Measurements from ENCODE around the gene GSG1L. TPM values are rescaled to one million over a fixed set of nuclear protein-coding genes. Genes with fewer than 3 reads are reported as not detected.

Gene GSG1L
- polyA plus RNA-seq, 1 donor (not counting 4 experiments of a cell fraction or from before 2014, with no cell fraction given), result not detected

DNA sequence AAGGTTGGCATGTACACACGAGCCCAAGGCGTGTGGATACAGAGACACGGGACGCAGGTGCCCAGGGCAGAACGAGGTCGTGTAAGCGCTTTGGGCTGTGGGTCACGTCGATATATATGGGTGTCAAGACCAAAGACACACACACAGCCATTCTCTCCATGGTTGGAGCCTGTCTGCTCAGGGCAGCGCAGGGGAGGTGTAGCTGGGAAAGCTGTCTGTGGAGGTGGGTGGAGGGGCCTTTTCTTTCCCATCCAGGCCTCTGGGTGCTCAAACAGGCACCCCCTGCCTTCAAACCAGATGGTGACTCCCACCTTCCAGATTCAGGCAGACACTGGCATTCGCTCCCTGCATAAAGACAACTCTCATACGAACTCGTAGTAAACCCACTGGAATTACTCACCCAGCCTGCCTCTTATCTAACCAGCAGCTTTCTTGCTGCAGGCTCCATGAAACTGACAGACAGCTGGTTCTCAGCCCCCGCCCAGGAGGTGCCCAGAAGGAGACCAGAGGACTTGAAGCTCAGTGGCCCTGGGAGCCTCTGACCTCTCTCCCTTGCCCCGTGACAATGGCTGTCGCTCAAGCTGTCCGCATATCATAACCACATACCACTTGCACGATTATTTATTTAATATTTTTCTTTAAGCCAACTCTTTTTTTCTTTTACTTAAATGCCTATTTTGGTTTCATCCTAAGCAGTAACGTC lies 276.4 kb downstream of the GSG1L start:
- H3K36me3 ChIP-seq (ENCODE audit: control insufficient read depth in 2 of 2, extremely low read depth in 1 of 2, insufficient read depth in 2 of 2, low read length in 2 of 2), result no peaks in the 10 kb centered on the region
- TF ChIP-seq, protein P1, sequence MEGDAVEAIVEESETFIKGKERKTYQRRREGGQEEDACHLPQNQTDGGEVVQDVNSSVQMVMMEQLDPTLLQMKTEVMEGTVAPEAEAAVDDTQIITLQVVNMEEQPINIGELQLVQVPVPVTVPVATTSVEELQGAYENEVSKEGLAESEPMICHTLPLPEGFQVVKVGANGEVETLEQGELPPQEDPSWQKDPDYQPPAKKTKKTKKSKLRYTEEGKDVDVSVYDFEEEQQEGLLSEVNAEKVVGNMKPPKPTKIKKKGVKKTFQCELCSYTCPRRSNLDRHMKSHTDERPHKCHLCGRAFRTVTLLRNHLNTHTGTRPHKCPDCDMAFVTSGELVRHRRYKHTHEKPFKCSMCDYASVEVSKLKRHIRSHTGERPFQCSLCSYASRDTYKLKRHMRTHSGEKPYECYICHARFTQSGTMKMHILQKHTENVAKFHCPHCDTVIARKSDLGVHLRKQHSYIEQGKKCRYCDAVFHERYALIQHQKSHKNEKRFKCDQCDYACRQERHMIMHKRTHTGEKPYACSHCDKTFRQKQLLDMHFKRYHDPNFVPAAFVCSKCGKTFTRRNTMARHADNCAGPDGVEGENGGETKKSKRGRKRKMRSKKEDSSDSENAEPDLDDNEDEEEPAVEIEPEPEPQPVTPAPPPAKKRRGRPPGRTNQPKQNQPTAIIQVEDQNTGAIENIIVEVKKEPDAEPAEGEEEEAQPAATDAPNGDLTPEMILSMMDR (optimal IDR thresholded peaks at IDR 0.05 in 1 of 3, IDR thresholded peaks at IDR 0.05 in 1 of 3, conservative IDR thresholded peaks at IDR 0.05 in 1 of 3; ENCODE audit: extremely low read depth in 1 of 3, insufficient read depth in 2 of 3, low read length in 3 of 3), result no peak
- H3K9me3 ChIP-seq (ENCODE audit: control insufficient read depth, low read depth, low read length), result no peaks in the 10 kb centered on the region
- no peaks in the 10 kb centered on the region for H3K27me3 ChIP-seq (ENCODE audit: control insufficient read depth, extremely low read depth, insufficient read depth, low read length)
- no peak for DNase-seq (ENCODE audit: low read depth, low spot score)
- no peak overlapping the region for H3K9ac ChIP-seq (ENCODE audit: control insufficient read depth, extremely low read depth, insufficient read depth, low read length)
- no peak overlapping the region for H2AFZ ChIP-seq (ENCODE audit: control insufficient read depth, low read length)
- no peaks in the 10 kb centered on the region for H3K79me2 ChIP-seq (ENCODE audit: control insufficient read depth, insufficient read depth, low read length)
- H3K4me2 ChIP-seq (ENCODE audit: control insufficient read depth, extremely low read depth, insufficient read depth, low read depth, low read length), result no peak overlapping the region
- H3K4me1 ChIP-seq (ENCODE audit: control insufficient read depth, extremely low read depth, insufficient read depth, low read length), result no peaks in the 10 kb centered on the region
- no peaks in the 10 kb centered on the region for H3K9me1 ChIP-seq (ENCODE audit: control insufficient read depth, extremely low read depth, insufficient read depth, low read length)
- no peak overlapping the region for H3K27ac ChIP-seq (ENCODE audit: control insufficient read depth, insufficient read depth, low read length)
- H3K4me3 ChIP-seq (ENCODE audit: control insufficient read depth in 2 of 3, extremely low read depth in 1 of 3, insufficient read depth in 2 of 3, low read depth in 1 of 3, low read length in 3 of 3), result no peak overlapping the region
- no peak for FAIRE-seq
- dilution Hi-C loops (cut with MboI; ENCODE audit: extremely low pct_ligation_motif_present, low sequenced_read_pairs), result no loop called here
- H4K20me1 ChIP-seq (ENCODE audit: control insufficient read depth, extremely low read depth, insufficient read depth, low read length), result no peaks in the 10 kb centered on the region

DNA sequence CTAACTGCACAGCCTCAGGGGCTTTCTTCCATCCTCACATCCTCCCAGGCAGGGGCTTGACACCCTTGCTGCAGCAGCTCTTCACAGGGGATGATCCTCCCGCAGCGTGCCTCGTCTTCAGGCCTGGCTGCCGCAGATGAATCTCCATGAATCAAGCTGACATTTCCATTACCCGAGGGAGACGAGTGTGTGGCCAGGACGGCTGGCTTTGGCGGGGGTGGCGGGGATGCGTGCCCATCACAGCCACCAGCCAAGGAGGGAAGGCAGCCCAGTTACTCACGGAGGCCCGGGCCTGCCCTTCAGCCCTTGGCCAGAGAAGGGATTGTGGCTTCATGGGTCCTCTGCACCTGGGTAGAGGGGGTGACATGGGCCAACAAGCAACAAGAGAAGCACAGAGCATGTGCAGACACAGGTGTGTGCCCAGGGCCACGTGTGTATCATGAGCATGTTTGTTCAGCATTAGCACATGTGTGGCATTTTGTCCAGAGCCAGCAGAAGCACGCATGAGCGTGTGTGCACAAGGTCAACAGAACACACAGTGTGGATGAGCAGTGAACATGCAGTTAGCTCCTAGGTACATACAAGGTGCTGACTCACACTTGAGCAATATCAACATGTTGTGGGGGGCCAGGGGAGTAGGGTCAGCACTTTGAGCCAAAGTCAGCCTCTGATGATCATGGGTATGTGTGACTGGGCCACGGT lies 277.1 kb downstream of the GSG1L start:
- no peak for TF ChIP-seq EZH2 (IDR thresholded peaks at IDR 0.05; ENCODE audit: low read length)
- TF ChIP-seq, protein P1 (optimal IDR thresholded peaks at IDR 0.05 in 1 of 3, IDR thresholded peaks at IDR 0.05 in 1 of 3, conservative IDR thresholded peaks at IDR 0.05 in 1 of 3; ENCODE audit: extremely low read depth in 1 of 3, insufficient read depth in 2 of 3, low read length in 3 of 3), result no peak
- dilution Hi-C loops (cut with MboI; ENCODE audit: extremely low pct_ligation_motif_present, low sequenced_read_pairs), result no loop called here

More for the DNA sequence above, 277.1 kb downstream of the GSG1L start:
- Histone ChIP-seq H3K79me2 (ENCODE audit: control insufficient read depth, insufficient read depth, low read length) (no peaks in the 10 kb centered on the region), H3K9me1 (ENCODE audit: control insufficient read depth, extremely low read depth, insufficient read depth, low read length) (no peaks in the 10 kb centered on the region), H3K4me3 (ENCODE audit: control insufficient read depth in 2 of 3, extremely low read depth in 1 of 3, insufficient read depth in 2 of 3, low read depth in 1 of 3, low read length in 3 of 3) (no peak overlapping the region), H3K9me3 (ENCODE audit: control insufficient read depth, low read depth, low read length) (no peaks in the 10 kb centered on the region), H4K20me1 (ENCODE audit: control insufficient read depth, extremely low read depth, insufficient read depth, low read length) (no peaks in the 10 kb centered on the region), H2AFZ (ENCODE audit: control insufficient read depth, low read length) (no peak overlapping the region), H3K36me3 (ENCODE audit: control insufficient read depth in 2 of 2, extremely low read depth in 1 of 2, insufficient read depth in 2 of 2, low read length in 2 of 2) (no peaks in the 10 kb centered on the region), H3K4me1 (ENCODE audit: control insufficient read depth, extremely low read depth, insufficient read depth, low read length) (no peaks in the 10 kb centered on the region), H3K27ac (ENCODE audit: control insufficient read depth, insufficient read depth, low read length) (no peak overlapping the region), H3K4me2 (ENCODE audit: control insufficient read depth, extremely low read depth, insufficient read depth, low read depth, low read length) (no peak overlapping the region), H3K9ac (ENCODE audit: control insufficient read depth, extremely low read depth, insufficient read depth, low read length) (no peak overlapping the region), H3K27me3 (ENCODE audit: control insufficient read depth, extremely low read depth, insufficient read depth, low read length) (no peaks in the 10 kb centered on the region)
- DNase-seq (ENCODE audit: low read depth, low spot score), result no peak
- no peak for FAIRE-seq

Data from keratinocyte (primary cell).